ENCODE results near the gene USP3.

Gene USP3

DNA sequence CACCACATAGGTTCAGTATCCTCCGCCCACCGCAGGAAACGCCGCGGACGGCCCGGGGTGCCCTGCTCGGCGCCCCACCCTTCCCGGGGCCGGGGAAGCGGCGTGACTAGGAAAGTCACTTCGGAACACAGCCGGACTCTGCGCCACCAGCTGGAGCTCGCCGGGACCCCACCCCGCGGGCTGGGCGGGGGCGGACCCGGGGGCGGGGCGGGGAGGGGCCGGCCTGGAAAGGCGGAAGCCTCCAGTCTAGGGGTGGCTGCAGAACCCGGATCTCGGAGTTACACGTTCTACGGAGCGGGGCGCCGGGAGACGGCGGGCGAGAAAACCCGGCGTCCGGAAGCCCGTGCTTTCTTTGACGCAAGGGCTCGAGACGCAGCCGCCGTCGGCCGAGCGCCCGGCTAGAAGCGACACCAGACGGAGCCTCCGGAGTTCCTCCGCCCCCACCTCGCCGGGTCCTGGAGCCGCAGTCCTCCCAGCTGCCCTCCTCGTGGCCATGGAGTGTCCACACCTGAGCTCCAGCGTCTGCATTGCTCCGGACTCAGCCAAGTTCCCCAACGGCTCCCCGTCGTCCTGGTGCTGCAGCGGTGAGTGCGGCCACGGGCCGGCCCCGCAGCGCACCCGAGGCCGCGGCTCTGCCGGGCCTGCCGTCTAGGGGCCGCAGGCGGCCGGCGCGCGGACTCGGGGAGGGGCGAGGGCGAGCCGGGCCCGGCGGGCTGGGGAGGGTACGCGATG is at the start of gene USP3:
TSS of gene USP3 (plus strand) at position 347 of the 732 bp plus-strand sequence. CDS start at position 494, 147 bp downstream.
- DNase-seq (ENCODE audit: low spot score), result peak; percentile 94
- TF ChIP-seq, protein P1, sequence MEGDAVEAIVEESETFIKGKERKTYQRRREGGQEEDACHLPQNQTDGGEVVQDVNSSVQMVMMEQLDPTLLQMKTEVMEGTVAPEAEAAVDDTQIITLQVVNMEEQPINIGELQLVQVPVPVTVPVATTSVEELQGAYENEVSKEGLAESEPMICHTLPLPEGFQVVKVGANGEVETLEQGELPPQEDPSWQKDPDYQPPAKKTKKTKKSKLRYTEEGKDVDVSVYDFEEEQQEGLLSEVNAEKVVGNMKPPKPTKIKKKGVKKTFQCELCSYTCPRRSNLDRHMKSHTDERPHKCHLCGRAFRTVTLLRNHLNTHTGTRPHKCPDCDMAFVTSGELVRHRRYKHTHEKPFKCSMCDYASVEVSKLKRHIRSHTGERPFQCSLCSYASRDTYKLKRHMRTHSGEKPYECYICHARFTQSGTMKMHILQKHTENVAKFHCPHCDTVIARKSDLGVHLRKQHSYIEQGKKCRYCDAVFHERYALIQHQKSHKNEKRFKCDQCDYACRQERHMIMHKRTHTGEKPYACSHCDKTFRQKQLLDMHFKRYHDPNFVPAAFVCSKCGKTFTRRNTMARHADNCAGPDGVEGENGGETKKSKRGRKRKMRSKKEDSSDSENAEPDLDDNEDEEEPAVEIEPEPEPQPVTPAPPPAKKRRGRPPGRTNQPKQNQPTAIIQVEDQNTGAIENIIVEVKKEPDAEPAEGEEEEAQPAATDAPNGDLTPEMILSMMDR (IDR thresholded peaks at IDR 0.05; ENCODE audit: extremely low read depth, missing control alignments), result no peak

- TF ChIP-seq, protein P1 (IDR thresholded peaks at IDR 0.05; ENCODE audit: extremely low read depth, missing control alignments), result no peak
- no peak for DNase-seq (ENCODE audit: low spot score)
Observed at GRCh38 chr15:63456258-63456657, 48.1 kb upstream of the USP3 start.

DNA sequence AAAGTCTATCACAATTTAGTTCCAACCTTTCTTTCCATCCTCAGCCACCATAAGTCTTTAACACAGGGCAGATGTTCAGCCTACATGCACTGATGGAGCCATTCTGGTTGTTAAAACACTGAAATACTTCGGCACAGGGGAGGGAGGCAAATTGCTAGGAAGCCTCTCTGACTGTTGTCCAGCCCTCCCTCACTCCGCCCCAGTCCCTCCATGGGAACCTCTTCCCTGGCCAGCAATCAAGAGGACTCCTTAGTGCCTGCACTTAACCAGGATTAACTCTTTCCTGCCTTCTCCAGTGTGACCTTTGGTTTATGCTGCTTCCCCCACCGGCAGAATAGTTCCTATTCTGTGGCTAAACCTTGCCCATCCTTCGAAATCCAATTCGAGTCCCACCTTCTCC is 47.0 kb upstream of the USP3 start:
- TF ChIP-seq, protein P1 (IDR thresholded peaks at IDR 0.05; ENCODE audit: extremely low read depth, missing control alignments), result no peak
- no peak for DNase-seq (ENCODE audit: low spot score)

DNA sequence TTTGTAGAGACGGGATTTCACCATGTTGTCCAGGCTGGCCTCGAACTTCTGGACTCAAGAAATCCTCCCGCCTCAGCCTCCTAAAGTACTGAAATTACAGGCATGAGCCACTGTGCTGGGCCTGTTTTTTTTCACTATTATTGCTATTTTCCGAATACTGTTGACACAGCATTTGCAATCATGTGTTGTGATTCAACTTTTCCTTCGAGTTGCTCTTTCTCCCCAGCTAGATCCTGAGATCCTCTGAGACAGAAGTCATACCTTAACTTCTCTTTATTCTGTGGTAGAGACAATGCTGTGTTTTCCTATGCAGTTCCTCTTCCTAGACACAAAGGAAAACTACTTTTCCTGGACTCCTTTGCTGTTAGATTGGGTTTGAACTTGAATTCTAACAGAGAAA is 46.4 kb upstream of the USP3 start:
- TF ChIP-seq, protein P1 (IDR thresholded peaks at IDR 0.05; ENCODE audit: extremely low read depth, missing control alignments), result no peak

DNA sequence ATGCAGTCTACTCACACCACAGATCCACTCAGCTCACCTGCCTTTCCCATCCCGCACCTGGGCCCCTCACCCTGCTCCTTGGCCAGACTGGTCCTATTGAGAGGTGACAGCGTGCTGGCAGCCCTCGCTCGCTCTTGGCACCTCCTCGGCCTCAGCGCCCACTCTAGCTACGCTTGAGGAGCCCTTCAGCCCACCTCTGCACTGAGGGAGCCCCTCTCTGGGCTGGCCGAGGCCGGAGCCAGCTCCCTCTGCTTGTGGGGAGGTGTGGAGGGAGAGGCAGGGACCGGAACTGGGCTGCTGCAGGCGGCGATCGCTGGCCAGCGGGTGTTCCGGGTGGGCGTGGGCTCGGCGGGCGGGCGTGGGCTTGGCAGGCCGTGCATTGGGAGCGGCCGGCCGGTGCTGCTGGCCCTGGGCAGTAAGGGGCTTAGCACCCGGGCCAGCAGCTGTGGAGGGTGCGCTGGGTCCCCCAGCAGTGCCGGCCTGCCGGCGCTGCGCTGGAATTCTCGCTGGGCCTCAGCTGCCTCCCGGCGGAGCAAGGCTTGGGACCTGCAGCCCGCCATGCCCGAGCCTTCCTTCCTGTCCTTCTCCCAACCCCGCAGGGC is 45.5 kb upstream of the USP3 start:
- TF ChIP-seq, protein P1 (IDR thresholded peaks at IDR 0.05; ENCODE audit: extremely low read depth, missing control alignments), result no peak
- DNase-seq (ENCODE audit: low spot score), result no peak

More for the DNA sequence above, 46.4 kb upstream of the USP3 start:
- DNase-seq (ENCODE audit: low spot score), result no peak

- TF ChIP-seq, protein P1 (IDR thresholded peaks at IDR 0.05; ENCODE audit: extremely low read depth, missing control alignments), result no peak
- DNase-seq (ENCODE audit: low spot score), result no peak
Observed at GRCh38 chr15:63460210-63461155, 43.9 kb upstream of the USP3 start.
